Measurements from ENCODE around the gene LRRK2.

LRRK2 gene

GRCh38 chr12:40203060-40203430, 21.8 kb upstream of the LRRK2 start:
- TF ChIP-seq POLR2AphosphoS5 (IDR thresholded peaks at IDR 0.05; ENCODE audit: low read depth, low read length) (no peak), REST (IDR thresholded peaks at IDR 0.05; ENCODE audit: insufficient read depth in 1 of 2, low read depth in 2 of 2, low read length in 2 of 2) (no peak), FOXP2 (optimal IDR thresholded peaks at IDR 0.05; ENCODE audit: borderline replicate concordance, extremely low read depth, extremely low read length, insufficient read depth) (no peak), SIN3A (IDR thresholded peaks at IDR 0.05; ENCODE audit: borderline replicate concordance, insufficient read depth, low read length) (no peak), TAF1 (IDR thresholded peaks at IDR 0.05; ENCODE audit: borderline replicate concordance, insufficient read depth, low read length) (no peak)

GRCh38 chr12:40204337-40204736, 20.5 kb upstream of the LRRK2 start:
- TF ChIP-seq FOXP2 (optimal IDR thresholded peaks at IDR 0.05; ENCODE audit: borderline replicate concordance, extremely low read depth, extremely low read length, insufficient read depth): no peak
- no peak for TF ChIP-seq SIN3A (IDR thresholded peaks at IDR 0.05; ENCODE audit: borderline replicate concordance, insufficient read depth, low read length)
- no peak for TF ChIP-seq REST (IDR thresholded peaks at IDR 0.05; ENCODE audit: insufficient read depth in 1 of 2, low read depth in 2 of 2, low read length in 2 of 2)
- TF ChIP-seq POLR2AphosphoS5 (IDR thresholded peaks at IDR 0.05; ENCODE audit: low read depth, low read length): no peak
- no peak for TF ChIP-seq TAF1 (IDR thresholded peaks at IDR 0.05; ENCODE audit: borderline replicate concordance, insufficient read depth, low read length)

GRCh38 chr12:40207551-40207950, 17.2 kb upstream of the LRRK2 start:
- TF ChIP-seq TAF1 (IDR thresholded peaks at IDR 0.05; ENCODE audit: borderline replicate concordance, insufficient read depth, low read length): no peak
- TF ChIP-seq POLR2AphosphoS5 (IDR thresholded peaks at IDR 0.05; ENCODE audit: low read depth, low read length): no peak
- TF ChIP-seq SIN3A (IDR thresholded peaks at IDR 0.05; ENCODE audit: borderline replicate concordance, insufficient read depth, low read length): no peak
- TF ChIP-seq REST (IDR thresholded peaks at IDR 0.05; ENCODE audit: insufficient read depth in 1 of 2, low read depth in 2 of 2, low read length in 2 of 2): no peak
- no peak for TF ChIP-seq FOXP2 (optimal IDR thresholded peaks at IDR 0.05; ENCODE audit: borderline replicate concordance, extremely low read depth, extremely low read length, insufficient read depth)

GRCh38 chr12:40208707-40209446, 15.9 kb upstream of the LRRK2 start:
- TF ChIP-seq POLR2AphosphoS5 (IDR thresholded peaks at IDR 0.05; ENCODE audit: low read depth, low read length) (no peak), REST (IDR thresholded peaks at IDR 0.05; ENCODE audit: insufficient read depth in 1 of 2, low read depth in 2 of 2, low read length in 2 of 2) (no peak), FOXP2 (optimal IDR thresholded peaks at IDR 0.05; ENCODE audit: borderline replicate concordance, extremely low read depth, extremely low read length, insufficient read depth) (no peak), TAF1 (IDR thresholded peaks at IDR 0.05; ENCODE audit: borderline replicate concordance, insufficient read depth, low read length) (no peak), SIN3A (IDR thresholded peaks at IDR 0.05; ENCODE audit: borderline replicate concordance, insufficient read depth, low read length) (no peak)
